GM21367 (cell line): ENCODE results near the gene GH2.
"Not testable (repeated sequence)": the region's sequence is repeated elsewhere in the genome, so short reads cannot be mapped to it uniquely, and the experiment has no call there.

Source experiments
- ATAC-seq: cut with Tn5 transposase; IDR thresholded peaks from one replicate; pipeline ENCODE4 v1.9.1; 2021; ENCODE audit not compliant: unreplicated experiment

The GH2 gene

GRCh38 chr17:63881935-63882601 is at the start of gene GH2:
Gene GH2 (minus strand): TSS chr17:63881944. CDS start chr17:63881801, 143 bp downstream.
- no peak for ATAC-seq

GRCh38 chr17:63930951-63931575 is 49.3 kb upstream of the GH2 start:
- ATAC-seq, result no peak

- no peak for ATAC-seq
Observed at GRCh38 chr17:63929860-63930766, 48.4 kb upstream of the GH2 start.

- no peak for ATAC-seq
Observed at GRCh38 chr17:63928966-63929695, 47.4 kb upstream of the GH2 start.

GRCh38 chr17:63928172-63928666 is 46.5 kb upstream of the GH2 start:
- ATAC-seq, result no peak

GRCh38 chr17:63927464-63928171 is 45.9 kb upstream of the GH2 start:
- no peak for ATAC-seq

GRCh38 chr17:63926164-63926563 is 44.4 kb upstream of the GH2 start:
- ATAC-seq, result no peak

- no peak for ATAC-seq
Observed at GRCh38 chr17:63925615-63926014, 43.9 kb upstream of the GH2 start.

GRCh38 chr17:63922402-63922801 is 40.7 kb upstream of the GH2 start:
- ATAC-seq, result peak; percentile 47

- ATAC-seq, result not testable (repeated sequence)
Observed at GRCh38 chr17:63920779-63921178, 39.0 kb upstream of the GH2 start.

GRCh38 chr17:63920050-63920449 is 38.3 kb upstream of the GH2 start:
- ATAC-seq, result not testable (repeated sequence)

- no peak for ATAC-seq
Observed at GRCh38 chr17:63919311-63919723, 37.6 kb upstream of the GH2 start.

- ATAC-seq, result not testable (repeated sequence)
Observed at GRCh38 chr17:63918789-63919305, 37.1 kb upstream of the GH2 start, which contains the start of gene GH1. Gene GH1 (minus strand): TSS chr17:63918839. CDS start chr17:63918776, 63 bp downstream.

- no peak for ATAC-seq
Observed at GRCh38 chr17:63918305-63918704, 36.6 kb upstream of the GH2 start.

- ATAC-seq, result no peak
Observed at GRCh38 chr17:63917646-63918045, 35.9 kb upstream of the GH2 start.

GRCh38 chr17:63917206-63917605 is 35.5 kb upstream of the GH2 start:
- not testable (repeated sequence) for ATAC-seq

- no peak for ATAC-seq
Observed at GRCh38 chr17:63916566-63917185, 34.9 kb upstream of the GH2 start.

- not testable (repeated sequence) for ATAC-seq
Observed at GRCh38 chr17:63915753-63916152, 34.0 kb upstream of the GH2 start.

- ATAC-seq, result no peak
Observed at GRCh38 chr17:63914471-63914870, 32.7 kb upstream of the GH2 start.
